Memory B cell (primary cell): Measurements from ENCODE around the gene CCDC85B.

Source experiments
- ATAC-seq: fragments of 150-1000 bp; cut with Tn5 transposase; 2 replicates; pipeline ENCODE4 v1.10.0; 2021; ENCODE audit warnings: low read depth, mild to moderate bottlenecking, moderate library complexity
- DNase-seq, 2 donors: peaks; one replicate each; pipeline ENCODE4 v3.0.0; 2022; ENCODE audit warnings: low spot score in 2 of 2
- H3K27ac Mint-ChIP-seq: one replicate; pipeline ENCODE4 v1.8.0; 2022; ENCODE audit warnings: mild to moderate bottlenecking, moderate library complexity, mixed read lengths
- H3K27me3 Mint-ChIP-seq: one replicate; pipeline ENCODE4 v1.8.0; 2022; ENCODE audit warnings: mixed read lengths
- H3K36me3 Mint-ChIP-seq: one replicate; pipeline ENCODE4 v1.8.0; 2022; ENCODE audit warnings: mild to moderate bottlenecking, mixed read lengths
- H3K4me1 Mint-ChIP-seq: one replicate; pipeline ENCODE4 v1.8.0; 2022; ENCODE audit warnings: mixed read lengths
- H3K4me3 Mint-ChIP-seq: one replicate; pipeline ENCODE4 v1.8.0; 2022; ENCODE audit warnings: mild to moderate bottlenecking, moderate library complexity, mixed read lengths
- H3K9me3 Mint-ChIP-seq: one replicate; pipeline ENCODE4 v1.8.0; 2022; ENCODE audit warnings: mixed read lengths

The CCDC85B gene

GRCh38 chr11:65912845-65913244 lies 22.4 kb downstream of the CCDC85B start:
- Mint-ChIP-seq H3K27me3 (peaks cover 12% of the 10 kb centered on the region), H3K36me3 (peaks cover 4% of the 10 kb centered on the region), H3K4me3 (no peak overlapping the region), H3K9me3 (no peaks in the 10 kb centered on the region), H3K4me1 (peaks cover 25% of the 10 kb centered on the region), H3K27ac (no peak overlapping the region)
- no peak for DNase-seq
- no peak for ATAC-seq

- DNase-seq (no peak), ATAC-seq (no peak)
- no peak overlapping the region for H3K4me3 Mint-ChIP-seq
- no peak overlapping the region for H3K27ac Mint-ChIP-seq
- no peaks in the 10 kb centered on the region for H3K9me3 Mint-ChIP-seq
- H3K27me3 Mint-ChIP-seq = peaks cover 3% of the 10 kb centered on the region
- peaks cover 25% of the 10 kb centered on the region for H3K4me1 Mint-ChIP-seq
- peaks cover 4% of the 10 kb centered on the region for H3K36me3 Mint-ChIP-seq
Measured at GRCh38 chr11:65915101-65915820, 24.8 kb downstream of the CCDC85B start.

GRCh38 chr11:65915821-65916251 lies 25.4 kb downstream of the CCDC85B start:
- Mint-ChIP-seq H3K27ac (no peak overlapping the region), H3K36me3 (peaks cover 4% of the 10 kb centered on the region), H3K27me3 (peaks cover 3% of the 10 kb centered on the region), H3K4me3 (no peak overlapping the region), H3K4me1 (peaks cover 25% of the 10 kb centered on the region), H3K9me3 (no peaks in the 10 kb centered on the region)
- ATAC-seq (no peak), DNase-seq (no peak)

GRCh38 chr11:65916391-65916790 lies 25.9 kb downstream of the CCDC85B start:
- Mint-ChIP-seq H3K27me3 (peaks cover 3% of the 10 kb centered on the region), H3K27ac (no peak overlapping the region), H3K36me3 (peaks cover 4% of the 10 kb centered on the region), H3K9me3 (no peaks in the 10 kb centered on the region), H3K4me1 (peaks cover 25% of the 10 kb centered on the region), H3K4me3 (peak overlapping the region; percentile 86)
- ATAC-seq (no peak), DNase-seq (no peak)

GRCh38 chr11:65917077-65917433 lies 26.6 kb downstream of the CCDC85B start:
- peak overlapping the region; percentile 86 for H3K4me3 Mint-ChIP-seq
- H3K36me3 Mint-ChIP-seq = peaks cover 5% of the 10 kb centered on the region
- peaks cover 23% of the 10 kb centered on the region for H3K4me1 Mint-ChIP-seq
- H3K27ac Mint-ChIP-seq = no peak overlapping the region
- DNase-seq = no peak
- no peaks in the 10 kb centered on the region for H3K9me3 Mint-ChIP-seq
- ATAC-seq = no peak
- H3K27me3 Mint-ChIP-seq = no peaks in the 10 kb centered on the region

GRCh38 chr11:65917434-65918210 lies 27.1 kb downstream of the CCDC85B start:
- H3K36me3 Mint-ChIP-seq = peaks cover 8% of the 10 kb centered on the region
- H3K4me1 Mint-ChIP-seq = peaks cover 24% of the 10 kb centered on the region
- ATAC-seq = no peak
- DNase-seq = no peak
- H3K27ac Mint-ChIP-seq = no peak overlapping the region
- peak overlapping the region; percentile 86 for H3K4me3 Mint-ChIP-seq
- no peaks in the 10 kb centered on the region for H3K27me3 Mint-ChIP-seq
- no peaks in the 10 kb centered on the region for H3K9me3 Mint-ChIP-seq

GRCh38 chr11:65918211-65919140 lies 28.0 kb downstream of the CCDC85B start, which contains the start of gene C11orf68:
Gene C11orf68 (minus strand): TSS chr11:65919062. CDS start chr11:65919031, 31 bp downstream.
- peak within 1 kb of the TSS; percentile 86 for H3K27ac Mint-ChIP-seq
- peak within 1 kb of the TSS; percentile 96 for H3K4me3 Mint-ChIP-seq
- no peaks in the 10 kb centered on the region for H3K9me3 Mint-ChIP-seq
- H3K27me3 Mint-ChIP-seq = no peaks in the 10 kb centered on the region
- peaks cover 11% of the 10 kb centered on the region for H3K36me3 Mint-ChIP-seq
- ATAC-seq (peak; percentile 70), DNase-seq (no peak)
- peaks cover 24% of the 10 kb centered on the region for H3K4me1 Mint-ChIP-seq

- ATAC-seq = peak; percentile 87
- peak; percentile 93 to 96 for DNase-seq
- H3K27me3 Mint-ChIP-seq = no peaks in the 10 kb centered on the region
- H3K27ac Mint-ChIP-seq = peak within 1 kb of the TSS; percentile 86
- H3K4me1 Mint-ChIP-seq = peaks cover 24% of the 10 kb centered on the region
- no peaks in the 10 kb centered on the region for H3K9me3 Mint-ChIP-seq
- H3K36me3 Mint-ChIP-seq = peaks cover 11% of the 10 kb centered on the region
- peak within 1 kb of the TSS; percentile 96 for H3K4me3 Mint-ChIP-seq
Measured at GRCh38 chr11:65919141-65919572, 28.7 kb downstream of the CCDC85B start, which contains the start of gene DRAP1. Gene DRAP1 (plus strand): TSS chr11:65919426. CDS start chr11:65919502, 76 bp downstream.

- Mint-ChIP-seq H3K36me3 (peaks cover 12% of the 10 kb centered on the region), H3K27me3 (no peaks in the 10 kb centered on the region), H3K9me3 (no peaks in the 10 kb centered on the region), H3K4me3 (peak overlapping the region; percentile 96), H3K27ac (peak overlapping the region; percentile 73), H3K4me1 (peaks cover 22% of the 10 kb centered on the region)
- peak in 1 of 2 donors; percentile 49 for DNase-seq
- ATAC-seq = peak; percentile 41
Measured at GRCh38 chr11:65919573-65920371, 29.3 kb downstream of the CCDC85B start.

GRCh38 chr11:65920372-65920802 lies 29.9 kb downstream of the CCDC85B start:
- no peak for DNase-seq
- Mint-ChIP-seq H3K4me1 (peaks cover 16% of the 10 kb centered on the region), H3K9me3 (no peaks in the 10 kb centered on the region), H3K36me3 (peaks cover 12% of the 10 kb centered on the region), H3K27ac (no peak overlapping the region), H3K4me3 (peak overlapping the region; percentile 96), H3K27me3 (no peaks in the 10 kb centered on the region)
- no peak for ATAC-seq

GRCh38 chr11:65921033-65921555 lies 30.6 kb downstream of the CCDC85B start:
- Mint-ChIP-seq H3K27me3 (no peaks in the 10 kb centered on the region), H3K9me3 (no peaks in the 10 kb centered on the region), H3K36me3 (peaks cover 12% of the 10 kb centered on the region), H3K27ac (no peak overlapping the region), H3K4me3 (peak overlapping the region; percentile 41), H3K4me1 (peaks cover 15% of the 10 kb centered on the region)
- DNase-seq (no peak), ATAC-seq (no peak)

GRCh38 chr11:65921876-65922275 lies 31.4 kb downstream of the CCDC85B start:
- Mint-ChIP-seq H3K4me1 (peaks cover 8% of the 10 kb centered on the region), H3K4me3 (no peak overlapping the region)

GRCh38 chr11:65922565-65922964 lies 32.1 kb downstream of the CCDC85B start:
- Mint-ChIP-seq H3K4me3 (no peak overlapping the region), H3K36me3 (peaks cover 8% of the 10 kb centered on the region), H3K27ac (no peak overlapping the region), H3K27me3 (no peaks in the 10 kb centered on the region), H3K4me1 (peaks cover 9% of the 10 kb centered on the region), H3K9me3 (no peaks in the 10 kb centered on the region)
- DNase-seq = no peak
- ATAC-seq = no peak

More at GRCh38 chr11:65921876-65922275, 31.4 kb downstream of the CCDC85B start:
- ATAC-seq = no peak
- peaks cover 11% of the 10 kb centered on the region for H3K36me3 Mint-ChIP-seq
- H3K9me3 Mint-ChIP-seq = no peaks in the 10 kb centered on the region
- DNase-seq = no peak
- H3K27ac Mint-ChIP-seq = no peak overlapping the region
- H3K27me3 Mint-ChIP-seq = no peaks in the 10 kb centered on the region
